Muscle layer of duodenum (tissue), 2 donors: Measurements from ENCODE around the gene MRPS21.
A peak's percentile ranks its signal among the peaks of the same experiment; 100 is the strongest.

Source experiments
- H3K27ac ChIP-seq: one replicate; pipeline ENCODE4 v1.7.0; 2013; ENCODE audit warnings: mild to moderate bottlenecking, low read length
- H3K27me3 ChIP-seq: one replicate; pipeline ENCODE4 v1.7.0; 2013; ENCODE audit warnings: low read depth, mild to moderate bottlenecking, control low read depth, low read length
- H3K36me3 ChIP-seq, 2 donors: one replicate each; pipeline ENCODE4 v1.7.0; 2013; ENCODE audit warnings: low read length in 2 of 2, control low read depth in 1 of 2, mild to moderate bottlenecking in 1 of 2; ENCODE audit not compliant: insufficient read depth in 2 of 2, control insufficient read depth in 1 of 2
- H3K4me1 ChIP-seq, 2 donors: one replicate each; pipeline ENCODE4 v1.7.0; 2013; ENCODE audit warnings: low read length in 2 of 2, mild to moderate bottlenecking in 2 of 2, control low read depth in 1 of 2, moderate library complexity in 1 of 2; ENCODE audit not compliant: insufficient read depth in 2 of 2, control insufficient read depth in 1 of 2
- H3K4me3 ChIP-seq, 2 donors: one replicate each; pipeline ENCODE4 v1.7.0; 2013; ENCODE audit warnings: low read length in 2 of 2, low read depth in 1 of 2, mild to moderate bottlenecking in 1 of 2
- H3K9me3 ChIP-seq, 2 donors: one replicate each; pipeline ENCODE4 v1.7.0; 2013; ENCODE audit warnings: low read length in 2 of 2, control low read depth in 1 of 2, mild to moderate bottlenecking in 1 of 2; ENCODE audit not compliant: control insufficient read depth in 1 of 2
- donor health status: healthy.

Gene MRPS21

DNA sequence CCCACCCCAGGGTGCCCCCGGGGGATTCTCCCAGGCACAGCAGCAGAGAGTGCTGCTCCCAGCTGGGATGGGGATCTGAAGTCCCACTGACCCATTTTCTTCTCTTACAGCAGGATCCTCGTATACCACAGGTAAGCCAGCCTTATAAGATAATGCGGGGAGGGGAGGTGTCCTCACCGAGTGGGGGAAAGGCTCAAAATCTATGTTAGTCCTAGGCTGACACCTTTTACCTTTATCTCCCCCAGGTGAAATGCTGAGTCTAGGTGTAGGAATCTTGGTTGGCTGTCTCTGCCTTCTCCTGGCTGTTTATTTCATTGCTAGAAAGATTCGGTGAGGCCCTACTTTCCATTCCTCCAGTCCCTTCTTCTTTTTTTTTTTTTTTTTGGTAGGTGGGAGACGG, 30.1 kb upstream of the MRPS21 start:
- Histone ChIP-seq H3K4me1 (peaks cover 12 to 33% of the 10 kb centered on the region in 2 donors), H3K4me3 (no peak overlapping the region), H3K27ac (no peak overlapping the region), H3K27me3 (no peaks in the 10 kb centered on the region), H3K36me3 (peaks cover 25 to 34% of the 10 kb centered on the region in 2 donors), H3K9me3 (no peaks in the 10 kb centered on the region)

DNA sequence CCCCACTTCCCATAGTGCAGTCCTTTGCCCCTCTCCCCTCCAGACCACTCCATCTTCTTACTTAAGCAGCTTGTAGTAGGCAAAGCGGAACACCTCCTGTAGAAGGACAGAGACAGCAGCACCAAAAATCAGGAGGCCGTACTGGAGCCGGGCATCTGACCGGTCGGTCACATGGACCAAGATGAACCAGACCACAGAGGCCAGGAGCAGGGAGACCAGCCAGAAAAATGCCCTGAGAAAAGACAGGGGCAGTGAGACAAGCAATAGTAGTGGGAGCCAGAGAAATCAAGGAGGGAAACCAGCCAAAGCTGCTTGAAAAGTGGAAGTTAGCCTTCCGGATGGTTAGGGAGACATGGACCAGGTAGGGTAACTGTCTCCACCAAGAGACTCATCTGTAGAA, 25.8 kb upstream of the MRPS21 start:
- Histone ChIP-seq H3K27ac (peak overlapping the region; percentile 96), H3K27me3 (no peaks in the 10 kb centered on the region), H3K4me3 (peak overlapping the region; percentile 93 to 98), H3K4me1 (peaks cover 8 to 26% of the 10 kb centered on the region in 2 donors), H3K36me3 (peaks cover 25 to 34% of the 10 kb centered on the region in 2 donors), H3K9me3 (no peaks in the 10 kb centered on the region)

DNA sequence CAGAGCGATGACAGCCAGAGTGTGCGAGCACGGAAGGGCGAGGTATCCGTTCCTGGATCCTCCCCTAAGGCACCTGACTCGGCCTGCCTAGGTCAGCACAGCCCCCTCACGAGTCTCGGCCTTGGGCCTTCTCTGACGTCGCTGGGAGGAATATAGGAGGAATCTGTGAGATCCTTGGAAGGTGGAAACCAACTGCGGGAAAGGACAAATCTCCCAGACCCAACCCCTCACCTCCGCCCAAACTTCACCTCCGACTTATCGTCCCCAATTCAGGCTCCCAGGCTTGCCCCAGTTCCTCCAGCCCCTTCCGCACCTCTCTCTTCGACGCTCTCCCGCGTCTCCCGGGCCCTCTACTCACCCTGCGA, 25.3 kb upstream of the MRPS21 start:
- H3K27ac ChIP-seq = peak overlapping the region; percentile 96
- H3K27me3 ChIP-seq = no peaks in the 10 kb centered on the region
- peaks cover 8 to 26% of the 10 kb centered on the region in 2 donors for H3K4me1 ChIP-seq
- H3K4me3 ChIP-seq = peak overlapping the region; percentile 93 to 98
- peaks cover 25 to 31% of the 10 kb centered on the region in 2 donors for H3K36me3 ChIP-seq
- H3K9me3 ChIP-seq = no peaks in the 10 kb centered on the region

DNA sequence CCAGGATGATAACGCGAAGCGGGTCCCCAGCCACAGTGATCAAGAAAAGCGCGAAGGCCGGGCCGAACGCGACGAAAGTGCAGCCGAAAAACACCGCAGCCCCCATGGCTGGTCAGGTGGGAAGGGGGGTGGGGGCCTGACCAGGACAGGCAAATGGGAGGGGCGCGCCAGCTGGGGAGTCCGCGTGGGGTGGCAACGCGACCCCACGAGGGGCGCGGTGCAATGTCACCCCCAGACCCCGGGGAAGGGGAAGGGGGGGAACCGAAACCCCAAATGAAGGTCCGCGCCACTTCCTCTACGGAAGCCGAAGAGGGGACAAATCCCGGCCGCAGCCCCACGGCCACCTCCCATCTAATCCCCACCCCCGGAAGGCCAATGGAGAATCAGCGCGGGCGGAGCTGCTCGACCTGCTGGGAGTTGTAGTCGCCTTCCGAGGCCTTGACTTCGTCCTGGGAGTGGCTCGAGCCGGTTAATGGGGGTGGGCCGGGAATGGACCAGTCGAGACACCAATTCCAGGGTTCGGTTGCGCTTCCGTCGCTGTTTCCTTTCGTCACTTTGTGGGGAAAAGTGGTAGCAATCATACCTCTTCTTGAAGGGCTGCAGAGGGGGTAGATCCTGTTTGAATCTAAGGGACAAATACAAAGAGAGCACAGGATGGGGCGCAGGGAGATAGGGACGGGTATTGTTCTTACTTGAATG, 24.8 kb upstream of the MRPS21 start, which contains the start of gene APH1A:
Gene APH1A (minus strand): TSS at position 312 of the 699 bp plus-strand sequence. CDS start 206 bp downstream, at position 106.
- Histone ChIP-seq H3K4me3 (peak within 1 kb of the TSS; percentile 93 to 98), H3K27me3 (no peaks in the 10 kb centered on the region), H3K27ac (peak within 1 kb of the TSS; percentile 96), H3K4me1 (peaks cover 8 to 29% of the 10 kb centered on the region in 2 donors), H3K9me3 (no peaks in the 10 kb centered on the region), H3K36me3 (peaks cover 25 to 31% of the 10 kb centered on the region in 2 donors)

DNA sequence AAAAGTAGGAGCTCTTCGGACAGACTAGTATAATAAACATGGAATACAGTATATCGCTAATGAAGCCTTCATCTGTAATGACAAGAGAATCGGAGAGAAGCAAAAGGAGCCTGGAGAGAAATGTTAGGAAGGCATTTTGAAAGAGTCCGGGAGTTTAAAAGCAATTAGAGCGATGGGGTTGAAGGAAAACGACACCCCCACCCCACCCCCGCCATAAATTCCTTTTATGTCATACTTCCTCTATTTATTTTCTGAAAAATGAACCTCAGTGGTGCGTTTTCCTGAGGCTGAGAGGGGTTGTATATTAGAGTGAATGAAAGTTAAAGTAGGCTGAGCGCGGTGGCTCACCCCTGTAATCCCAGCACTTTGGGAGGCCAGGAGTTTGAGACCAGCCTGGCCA, 24.2 kb upstream of the MRPS21 start:
- Histone ChIP-seq H3K36me3 (peaks cover 25 to 28% of the 10 kb centered on the region in 2 donors), H3K4me1 (peaks cover 8 to 31% of the 10 kb centered on the region in 2 donors), H3K27ac (peak overlapping the region; percentile 96), H3K27me3 (no peaks in the 10 kb centered on the region), H3K4me3 (peak overlapping the region; percentile 93 to 98), H3K9me3 (no peaks in the 10 kb centered on the region)

DNA sequence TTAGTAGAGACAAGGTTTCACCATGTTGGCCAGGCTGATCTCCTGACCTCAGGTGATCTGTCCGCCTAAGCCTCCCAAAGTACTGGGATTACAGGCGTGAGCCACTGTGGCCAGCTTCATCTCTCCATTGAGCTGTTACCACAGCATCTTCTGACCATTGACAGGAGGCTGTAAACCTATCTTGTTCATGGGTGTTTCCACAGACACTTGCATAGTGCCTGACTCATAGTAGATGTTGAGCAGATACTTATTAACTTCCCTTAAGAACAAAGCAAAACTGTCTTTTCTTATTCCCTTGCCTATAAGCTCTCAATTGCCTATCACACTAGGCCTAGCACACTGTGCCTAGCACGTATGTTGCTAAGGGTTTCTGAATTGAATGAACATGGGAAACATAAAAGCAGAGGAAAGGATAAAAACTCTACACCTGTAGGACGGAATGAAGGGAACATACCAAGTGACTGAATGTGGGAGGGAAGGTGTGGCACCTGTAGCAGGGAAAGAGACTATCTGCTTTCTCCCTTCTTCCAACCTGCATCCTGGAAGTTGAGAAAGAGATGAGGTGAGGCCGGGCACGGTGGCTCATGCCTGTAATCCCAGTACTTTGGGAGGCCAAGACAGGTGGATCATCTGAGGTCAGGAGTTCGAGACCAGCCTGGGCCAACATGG, 22.2 kb upstream of the MRPS21 start:
- Histone ChIP-seq H3K27me3 (no peaks in the 10 kb centered on the region), H3K4me3 (no peak overlapping the region), H3K27ac (peak overlapping the region; percentile 40), H3K9me3 (no peaks in the 10 kb centered on the region), H3K36me3 (peaks cover 5 to 8% of the 10 kb centered on the region in 2 donors), H3K4me1 (peaks cover 8 to 31% of the 10 kb centered on the region in 2 donors)

DNA sequence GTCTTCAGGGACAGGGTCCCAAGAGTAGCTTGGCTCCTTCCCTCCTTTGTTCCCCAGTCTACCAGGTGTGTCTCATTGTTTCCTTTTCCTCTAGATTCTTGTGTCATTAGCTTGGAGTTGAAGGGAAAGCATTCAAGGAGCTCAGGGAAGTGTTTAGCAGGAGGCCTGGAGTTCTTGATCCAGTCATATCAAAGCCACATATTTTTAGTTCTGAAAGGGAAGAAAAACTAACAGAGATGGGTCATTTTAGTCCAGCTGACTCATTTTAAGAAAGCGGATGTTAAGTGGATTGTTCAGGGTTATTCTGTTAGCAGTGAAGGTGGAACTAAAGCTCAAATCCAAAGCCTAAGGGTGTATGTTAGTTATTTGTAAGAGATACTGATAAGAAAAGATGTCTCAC, 20.4 kb upstream of the MRPS21 start:
- Histone ChIP-seq H3K4me1 (peaks cover 0 to 16% of the 10 kb centered on the region in 2 donors), H3K27ac (peak overlapping the region; percentile 36), H3K9me3 (no peaks in the 10 kb centered on the region), H3K4me3 (peak overlapping the region; percentile 44 to 55), H3K36me3 (no peaks in the 10 kb centered on the region), H3K27me3 (no peaks in the 10 kb centered on the region)

DNA sequence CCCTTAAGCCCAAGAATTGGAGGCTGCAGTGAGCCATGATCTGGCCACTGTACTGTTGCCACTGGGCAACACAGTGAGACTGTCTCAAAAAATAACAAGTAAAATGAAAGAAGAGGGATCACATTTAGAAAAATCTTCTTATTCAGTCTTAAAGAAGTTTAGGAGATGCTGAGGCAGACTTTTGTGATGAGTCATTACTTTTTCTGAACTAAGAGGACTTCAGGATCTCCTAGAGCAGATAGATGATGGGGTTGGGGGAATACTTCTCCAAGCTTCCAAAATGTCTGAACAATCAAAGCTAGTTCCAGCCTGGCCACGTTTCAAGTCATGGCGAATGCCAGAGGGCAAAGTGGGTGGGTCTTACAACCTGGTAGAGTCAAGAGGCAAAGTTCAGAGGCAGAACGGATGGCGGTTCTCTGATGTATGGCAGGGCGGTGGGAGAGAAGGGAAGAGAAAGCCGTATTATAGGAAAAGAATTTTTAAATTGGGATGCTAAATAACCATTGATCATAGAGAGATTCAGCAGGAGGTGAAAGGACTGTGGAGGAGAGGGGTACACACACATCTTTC, 13.4 kb upstream of the MRPS21 start:
- Histone ChIP-seq H3K27me3 (no peaks in the 10 kb centered on the region), H3K4me1 (peaks cover 10 to 19% of the 10 kb centered on the region in 2 donors), H3K27ac (peak overlapping the region; percentile 84), H3K4me3 (no peak overlapping the region), H3K36me3 (peaks cover 0 to 9% of the 10 kb centered on the region in 2 donors), H3K9me3 (no peaks in the 10 kb centered on the region)

DNA sequence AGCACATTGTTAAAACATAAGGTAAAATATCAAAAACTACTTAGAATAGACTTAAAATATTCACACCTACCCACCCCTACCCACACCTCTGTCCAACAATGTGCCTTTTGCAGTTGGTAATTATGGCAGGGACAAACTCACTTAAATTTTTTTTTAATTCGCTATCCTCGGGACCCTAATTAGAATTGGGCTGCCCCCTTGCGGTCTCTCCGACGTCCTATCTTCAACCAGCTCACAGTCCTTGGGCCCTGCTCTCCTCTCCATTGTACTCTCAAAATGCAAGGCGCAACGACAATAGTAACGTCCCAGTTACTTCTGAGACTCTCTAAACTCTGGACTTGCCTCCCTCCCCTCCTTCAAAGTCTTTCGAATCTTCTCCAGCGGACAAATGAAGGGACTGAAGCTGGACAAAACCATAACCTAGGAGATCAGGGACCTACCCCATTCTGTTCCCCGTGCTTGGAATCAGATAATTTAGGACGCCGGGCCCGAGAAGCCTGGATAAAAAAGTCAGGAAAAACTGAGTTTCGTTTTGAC, 12.4 kb upstream of the MRPS21 start:
- Histone ChIP-seq H3K27ac (peak overlapping the region; percentile 84), H3K9me3 (no peaks in the 10 kb centered on the region), H3K36me3 (peaks cover 0 to 15% of the 10 kb centered on the region in 2 donors), H3K27me3 (no peaks in the 10 kb centered on the region), H3K4me3 (peak overlapping the region; percentile 65 to 76), H3K4me1 (peaks cover 10 to 19% of the 10 kb centered on the region in 2 donors)

DNA sequence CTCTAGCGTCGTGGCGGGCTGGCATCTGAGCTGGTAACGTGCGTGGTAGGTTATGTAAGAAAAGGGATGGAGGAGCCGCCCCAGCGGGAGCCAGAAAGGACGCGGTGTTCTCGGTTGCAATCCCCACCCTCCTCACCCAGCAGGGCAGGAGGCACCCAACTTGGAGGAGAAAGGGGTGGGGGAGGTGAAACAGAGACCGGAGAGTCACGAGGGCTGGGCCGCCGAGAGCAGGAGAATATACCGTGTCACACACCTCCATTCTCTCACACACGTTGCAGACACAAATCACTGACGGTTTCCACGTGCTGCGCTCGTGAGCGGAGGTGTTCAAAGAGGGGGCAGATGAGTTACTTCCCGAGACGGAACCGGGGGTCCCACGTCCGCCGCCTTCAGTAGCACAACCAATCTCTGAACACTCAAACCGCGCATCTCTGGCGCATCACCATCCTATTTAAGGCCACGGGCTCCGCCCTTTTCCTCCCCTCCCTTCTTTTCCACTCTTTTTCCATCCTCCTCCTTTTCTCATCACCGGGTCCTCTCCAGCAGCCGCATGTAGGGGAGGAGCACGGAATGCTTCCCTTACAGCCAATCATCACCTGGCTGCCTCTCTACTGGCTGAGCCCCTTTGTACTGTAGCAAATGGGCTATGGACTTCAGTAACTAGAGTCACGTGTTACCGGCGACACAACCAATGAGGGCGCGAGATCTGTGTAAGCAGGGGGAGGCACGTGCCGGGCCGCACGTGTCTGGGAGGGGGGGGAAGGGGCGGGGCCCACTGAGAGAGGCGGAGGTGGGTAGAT, 11.7 kb upstream of the MRPS21 start, which contains the start of gene CIART:
Gene CIART (plus strand): TSS at position 797 of the 800 bp plus-strand sequence. CDS start 714 bp downstream, outside the sequence.
- peak within 1 kb of the TSS; percentile 84 for H3K27ac ChIP-seq

More for the DNA sequence above, 11.7 kb upstream of the MRPS21 start, which contains the start of gene CIART:
- H3K27me3 ChIP-seq = no peaks in the 10 kb centered on the region
- no peaks in the 10 kb centered on the region for H3K9me3 ChIP-seq
- H3K4me3 ChIP-seq = peak within 1 kb of the TSS; percentile 65 to 76
- peaks cover 4 to 21% of the 10 kb centered on the region in 2 donors for H3K36me3 ChIP-seq
- H3K4me1 ChIP-seq = peaks cover 10 to 19% of the 10 kb centered on the region in 2 donors
